SW480 (cell line): ENCODE data around the gene SYT11.
A peak's percentile ranks its signal among the peaks of the same experiment; 100 is the strongest.
"Not testable (repeated sequence)": the region's sequence is repeated elsewhere in the genome, so short reads cannot be mapped to it uniquely, and the experiment has no call there.

Experiments
- DNase-seq: peaks from one replicate; pipeline ENCODE4 v3.0.0-alpha.2; 2016; ENCODE audit warnings: low spot score

The SYT11 gene

DNA sequence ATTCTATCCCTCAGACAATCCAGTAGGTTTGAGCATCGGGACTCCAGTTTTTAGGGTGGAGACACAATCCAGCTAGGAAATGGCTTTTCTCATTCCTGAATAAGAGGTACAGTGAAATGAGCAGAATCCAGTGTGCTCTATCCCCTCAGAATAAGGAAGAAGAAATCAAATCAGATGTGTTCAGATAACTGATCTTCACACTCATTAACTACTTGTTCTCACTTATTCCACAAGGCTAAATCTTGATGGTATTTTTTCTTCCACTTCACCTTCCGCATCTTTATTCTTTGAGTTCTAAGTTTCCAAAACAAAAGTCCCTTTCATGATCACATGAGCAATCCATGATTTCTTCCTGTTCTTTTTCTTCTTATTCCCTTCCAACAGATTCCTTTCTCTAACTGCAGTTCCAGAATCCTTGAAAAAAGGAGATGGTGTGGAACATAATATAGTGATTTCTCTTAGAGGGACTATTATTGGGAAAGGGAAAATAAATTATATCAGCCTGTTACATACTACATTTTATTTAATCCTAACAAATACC lies 1.7 kb downstream of the SYT11 start:
- no peak for DNase-seq

- DNase-seq, result no peak
Measured at GRCh38 chr1:155861896-155862295, 2.5 kb downstream of the SYT11 start.

DNA sequence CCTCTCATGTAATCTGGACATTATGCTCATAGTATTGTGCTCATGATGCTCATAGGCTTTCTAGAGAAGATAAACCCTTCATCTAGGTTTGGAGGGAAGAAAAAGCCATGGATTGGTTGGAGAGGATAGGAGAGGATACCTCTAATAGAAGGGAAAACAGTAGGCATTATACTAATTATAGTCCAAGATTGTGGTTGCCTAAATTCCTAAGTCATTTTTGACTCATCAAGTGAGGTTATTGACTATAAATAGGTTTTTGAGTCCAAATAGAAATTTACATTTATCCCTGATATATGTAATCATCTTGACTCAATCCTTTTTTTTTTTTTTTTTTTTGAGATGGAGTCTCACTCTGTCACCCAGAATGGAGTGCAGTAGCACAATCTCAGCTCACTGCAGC lies 5.0 kb downstream of the SYT11 start:
- DNase-seq, result no peak

DNA sequence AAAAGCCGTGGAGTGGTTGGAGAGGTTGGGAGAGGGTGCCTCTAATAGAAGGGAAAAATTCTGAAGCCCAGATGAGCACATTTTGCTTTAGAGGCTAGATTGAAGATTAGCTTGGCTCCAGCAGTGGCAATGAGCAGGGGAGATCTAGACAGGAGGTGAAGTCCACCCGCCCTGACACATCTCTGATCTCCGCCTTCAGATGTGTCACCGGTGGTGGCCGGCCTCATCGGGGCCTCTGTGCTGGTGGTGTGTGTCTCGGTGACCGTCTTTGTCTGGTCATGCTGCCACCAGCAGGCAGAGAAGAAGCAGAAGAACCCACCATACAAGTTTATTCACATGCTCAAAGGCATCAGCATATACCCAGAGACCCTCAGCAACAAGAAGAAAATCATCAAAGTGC lies 8.4 kb downstream of the SYT11 start:
- no peak for DNase-seq

GRCh38 chr1:155871390-155871789 lies 12.0 kb downstream of the SYT11 start:
- DNase-seq, result no peak

GRCh38 chr1:155872527-155872926 lies 13.2 kb downstream of the SYT11 start:
- no peak for DNase-seq

DNA sequence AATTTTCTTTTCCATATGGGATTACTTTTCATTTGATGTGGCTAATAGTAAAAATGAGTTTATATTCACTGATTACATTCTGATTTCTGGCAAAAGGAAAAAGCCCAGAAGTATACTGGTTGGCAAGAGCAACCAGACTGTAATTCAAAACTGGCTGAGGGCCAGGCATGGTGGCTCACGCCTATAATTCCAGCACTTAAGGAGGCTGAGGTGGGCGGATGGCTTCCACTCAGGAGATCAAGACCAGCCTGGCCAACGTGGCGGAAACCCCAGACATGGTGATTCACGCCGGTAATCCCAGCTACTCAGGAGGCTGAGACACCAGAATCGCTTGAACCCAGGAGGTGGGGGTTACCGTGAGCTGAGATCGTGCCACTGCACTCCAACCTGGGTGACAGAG lies 14.5 kb downstream of the SYT11 start:
- DNase-seq, result no peak

GRCh38 chr1:155877945-155878344 lies 18.6 kb downstream of the SYT11 start:
- DNase-seq, result no peak

DNA sequence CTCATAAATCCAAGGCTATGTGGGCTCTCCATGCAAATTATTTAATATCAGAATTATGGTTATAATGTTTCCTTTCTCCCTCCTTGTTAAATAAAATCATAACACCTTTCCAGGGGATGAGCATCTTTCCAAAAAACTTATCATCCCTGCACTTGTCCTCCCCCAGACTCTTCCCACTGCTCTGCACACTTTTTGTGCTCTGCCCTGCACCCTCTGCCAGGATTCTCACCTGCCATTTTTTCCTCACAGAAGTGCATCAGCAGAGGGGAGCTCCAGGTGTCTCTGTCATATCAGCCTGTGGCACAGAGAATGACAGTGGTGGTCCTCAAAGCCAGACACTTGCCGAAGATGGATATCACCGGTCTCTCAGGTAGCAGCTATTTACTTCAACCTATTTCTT lies 20.9 kb downstream of the SYT11 start:
- no peak for DNase-seq

- no peak for DNase-seq
Measured at GRCh38 chr1:155880950-155881349, 21.6 kb downstream of the SYT11 start.

DNA sequence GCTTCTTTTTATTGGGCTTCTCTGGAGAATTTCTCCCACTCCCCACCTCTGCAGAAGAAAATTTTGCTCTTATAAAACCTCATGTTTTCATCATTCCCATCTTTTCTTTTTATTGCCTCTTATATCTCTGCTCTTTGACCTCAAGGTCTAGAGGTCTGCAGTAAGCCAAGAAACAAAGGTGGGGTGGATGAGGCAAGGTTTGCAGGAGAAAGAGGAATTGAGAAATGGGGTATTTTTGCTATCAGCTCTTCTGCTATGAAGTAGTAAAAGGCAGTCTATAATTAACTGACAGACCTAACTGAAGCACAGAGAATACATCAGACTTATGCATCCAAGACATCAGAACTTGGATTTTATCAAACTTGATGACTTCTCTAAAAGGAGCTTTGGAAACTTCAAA lies 22.9 kb downstream of the SYT11 start:
- DNase-seq, result no peak

DNA sequence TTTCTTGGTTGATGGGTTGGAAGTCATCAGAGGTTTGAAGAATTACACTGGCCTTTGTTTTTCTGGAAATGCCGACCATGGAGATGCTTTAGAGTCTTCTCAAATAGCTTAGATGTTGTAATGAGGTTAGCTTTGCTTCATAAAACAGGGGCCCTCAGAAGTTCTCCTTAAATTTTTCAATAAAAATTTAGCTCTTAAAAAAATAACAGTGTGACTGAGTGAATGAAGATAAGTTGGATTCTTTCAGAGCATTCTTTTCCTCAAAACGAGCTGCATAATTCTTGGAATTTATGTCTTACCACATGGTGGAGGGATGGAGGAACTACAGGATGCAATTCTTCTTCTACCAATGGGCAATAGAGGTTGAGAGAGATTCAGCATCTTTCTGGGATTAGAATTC lies 23.4 kb downstream of the SYT11 start:
- DNase-seq, result no peak

GRCh38 chr1:155884031-155884960 lies 24.9 kb downstream of the SYT11 start:
- DNase-seq, result no peak

GRCh38 chr1:155884982-155885381 lies 25.6 kb downstream of the SYT11 start:
- no peak for DNase-seq

DNA sequence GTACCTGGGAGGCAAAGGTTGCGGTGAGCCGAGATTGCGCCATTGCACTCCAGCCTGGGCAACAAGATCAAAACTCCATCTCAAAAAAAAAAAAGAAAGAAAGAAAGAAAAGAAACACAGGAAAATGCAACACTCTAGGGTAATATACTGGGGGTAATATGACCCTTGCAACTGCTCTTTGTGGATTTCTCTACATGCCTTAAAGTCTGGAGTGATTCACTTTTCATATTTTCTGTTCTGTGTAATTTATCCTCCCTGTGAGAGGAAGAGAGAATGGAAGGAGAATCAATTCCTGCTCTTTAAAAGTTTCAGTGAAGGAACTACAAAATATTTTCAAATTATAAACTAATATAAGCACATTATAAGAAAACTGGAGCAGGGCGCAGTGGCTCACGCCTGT lies 29.1 kb downstream of the SYT11 start:
- DNase-seq, result no peak

DNA sequence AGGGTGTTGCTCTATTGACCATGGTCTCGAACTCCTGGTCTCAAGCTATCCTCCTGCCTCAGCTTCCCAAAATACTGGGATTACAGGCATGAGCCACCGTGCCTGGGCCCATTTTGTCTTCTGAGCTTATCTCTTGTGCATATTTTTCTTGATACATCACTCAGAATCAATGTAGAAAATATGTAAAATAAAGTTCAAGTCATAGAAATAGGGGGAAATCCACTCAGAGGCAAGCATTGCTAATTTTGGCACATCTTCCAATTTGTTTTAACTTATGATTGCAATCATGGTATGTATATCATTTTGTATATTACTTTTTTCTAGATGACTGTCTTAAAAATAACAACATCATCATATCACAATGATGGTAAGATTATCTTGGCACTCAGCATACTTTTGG lies 30.2 kb downstream of the SYT11 start:
- no peak for DNase-seq

GRCh38 chr1:155890251-155890650 lies 30.9 kb downstream of the SYT11 start:
- DNase-seq, result no peak

GRCh38 chr1:155892796-155893195 lies 33.4 kb downstream of the SYT11 start:
- peak; percentile 22 for DNase-seq

DNA sequence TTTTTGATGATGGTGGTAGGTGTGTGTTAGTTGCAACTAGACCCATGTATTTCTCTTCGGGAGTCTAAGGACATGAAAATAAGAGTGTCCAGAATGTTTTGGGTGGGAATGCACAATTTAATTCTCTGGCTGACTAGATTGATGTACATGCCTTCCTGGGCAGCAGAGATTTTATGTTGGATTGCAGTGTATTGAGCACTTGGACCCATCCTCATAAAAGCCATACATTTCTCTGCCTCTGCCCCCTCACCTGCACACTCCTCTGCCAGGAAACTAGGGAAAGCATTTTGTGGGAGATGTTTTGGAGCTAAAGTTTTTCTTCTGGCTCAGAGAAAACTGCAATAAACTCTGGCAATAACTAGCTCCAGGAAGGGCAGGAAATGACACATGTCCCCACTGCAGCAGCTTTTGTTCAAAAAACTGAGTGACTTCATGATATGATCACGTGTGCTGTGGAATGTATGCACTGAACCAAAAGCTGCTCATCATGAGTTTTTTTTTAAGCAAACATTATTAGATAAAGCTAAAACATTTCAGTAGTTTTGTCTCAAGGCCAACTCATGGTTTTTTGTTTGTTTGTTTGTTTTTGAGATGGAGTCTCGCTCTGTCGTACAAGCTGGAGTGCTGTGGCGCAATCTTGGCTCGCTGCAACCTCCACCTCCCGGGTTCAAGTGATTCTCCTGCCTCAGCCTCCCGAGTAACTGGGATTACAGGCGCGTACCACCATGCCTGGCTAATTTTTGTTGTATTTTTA lies 34.2 kb downstream of the SYT11 start:
- DNase-seq, result peak; percentile 53

GRCh38 chr1:155895617-155896016 lies 36.2 kb downstream of the SYT11 start:
- DNase-seq, result not testable (repeated sequence)

- DNase-seq, result not testable (repeated sequence)
Measured at GRCh38 chr1:155896476-155896875, 37.1 kb downstream of the SYT11 start.

DNA sequence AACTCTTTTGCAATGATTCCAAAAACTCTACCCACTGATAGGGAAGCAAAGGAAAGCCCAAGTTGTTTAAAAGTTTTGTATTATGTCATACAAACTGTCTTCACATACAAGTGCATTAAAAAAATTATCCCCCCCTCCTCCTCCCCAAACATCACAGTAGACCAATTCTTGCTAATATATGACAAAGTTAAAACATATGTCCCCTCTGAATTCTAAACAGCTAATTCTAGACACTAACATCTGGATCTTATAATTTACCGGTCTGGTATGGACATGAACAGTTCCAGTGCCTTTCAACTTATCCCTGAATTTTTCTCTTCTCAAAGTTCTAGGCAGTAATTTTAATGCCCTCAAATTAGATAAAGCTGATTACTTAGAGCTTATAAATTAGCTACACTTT lies 38.4 kb downstream of the SYT11 start:
- DNase-seq, result no peak

DNA sequence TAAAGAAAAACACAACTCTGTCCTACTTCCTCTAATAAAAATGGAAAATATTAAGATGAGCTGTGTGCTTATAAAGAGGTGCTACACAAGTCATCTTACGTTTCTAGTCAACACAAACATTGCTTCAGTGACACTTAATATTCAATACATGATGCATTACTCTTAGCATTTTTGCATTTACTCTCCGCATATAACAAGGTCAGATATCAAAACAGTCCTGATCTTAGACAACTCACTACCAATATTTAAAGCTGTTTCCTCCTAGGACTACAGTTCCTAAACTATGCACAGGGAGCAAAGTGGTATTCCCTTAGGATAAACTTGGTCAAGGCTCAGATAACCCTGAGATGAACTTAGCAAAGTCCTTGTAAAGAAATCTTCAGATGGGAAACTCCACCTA lies 39.5 kb downstream of the SYT11 start:
- DNase-seq, result no peak
